Stimulated activated CD8-positive, alpha-beta memory T cell treated with anti-CD3 and anti-CD28 coated beads, Interleukin-15, amount 100 ng/mL, for 4 hours (primary cell): Measurements from ENCODE around the gene INPP4B.

Experiments
- DNase-seq, 2 donors: peaks; one replicate each; pipeline ENCODE4 v3.0.0-alpha.2; 2020; ENCODE audit warnings: low read depth in 2 of 2

The INPP4B gene

DNA sequence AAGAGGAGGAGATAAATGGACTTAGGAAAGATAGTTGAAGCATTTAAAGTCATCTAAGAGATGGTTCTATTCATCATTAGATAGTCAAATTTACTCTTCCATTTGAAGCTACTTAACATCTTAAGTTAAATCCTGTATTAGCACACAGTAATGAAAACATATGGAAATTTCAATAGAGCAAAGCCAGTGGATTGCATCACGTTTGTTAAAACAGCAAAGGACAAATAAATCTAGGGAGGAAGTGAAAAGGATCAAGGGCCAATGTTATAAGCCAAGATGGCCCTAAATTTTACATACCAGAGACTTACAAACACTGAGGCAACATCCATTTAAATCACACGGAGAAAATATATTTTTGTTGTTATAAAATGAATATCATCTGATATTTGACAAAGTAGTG, 602.8 kb downstream of the INPP4B start:
- DNase-seq: no peak

DNA sequence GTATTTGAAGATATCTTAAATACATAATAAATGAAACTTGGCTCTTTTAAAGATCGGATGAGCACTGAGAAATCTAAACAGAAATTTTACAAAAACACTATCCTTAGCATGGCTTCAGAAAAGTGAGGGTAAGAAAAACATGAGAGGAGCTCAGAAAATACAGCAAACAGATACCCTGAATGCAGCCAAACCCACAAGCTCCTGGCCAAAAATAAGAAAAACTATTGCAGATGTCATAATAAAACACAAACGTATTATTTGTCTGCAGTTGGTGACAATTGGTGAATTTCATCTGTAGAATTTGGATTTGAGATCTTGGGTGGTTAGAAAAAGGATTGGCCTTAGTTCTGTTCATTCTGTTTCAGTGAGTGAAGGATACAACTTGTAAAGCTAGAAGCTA, 603.9 kb downstream of the INPP4B start:
- DNase-seq: no peak

DNA sequence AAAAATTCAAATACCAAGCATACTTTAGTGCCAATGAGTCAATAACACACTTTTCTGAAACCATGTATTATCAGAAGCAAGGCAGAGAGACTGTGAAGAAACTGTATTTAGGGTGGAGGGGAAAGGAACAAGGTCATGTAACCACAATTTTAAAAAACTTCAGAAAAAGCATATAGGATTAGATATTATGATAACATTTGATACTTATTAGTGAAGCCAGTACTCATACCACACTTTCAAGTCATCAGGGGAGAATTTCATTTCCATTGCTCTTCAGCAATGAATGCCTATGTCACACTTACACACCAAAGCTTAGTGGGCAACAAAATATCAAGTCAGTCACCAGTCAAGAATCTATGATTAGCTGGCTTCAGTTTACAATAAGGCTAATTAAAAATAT, 607.5 kb downstream of the INPP4B start:
- no peak for DNase-seq

DNA sequence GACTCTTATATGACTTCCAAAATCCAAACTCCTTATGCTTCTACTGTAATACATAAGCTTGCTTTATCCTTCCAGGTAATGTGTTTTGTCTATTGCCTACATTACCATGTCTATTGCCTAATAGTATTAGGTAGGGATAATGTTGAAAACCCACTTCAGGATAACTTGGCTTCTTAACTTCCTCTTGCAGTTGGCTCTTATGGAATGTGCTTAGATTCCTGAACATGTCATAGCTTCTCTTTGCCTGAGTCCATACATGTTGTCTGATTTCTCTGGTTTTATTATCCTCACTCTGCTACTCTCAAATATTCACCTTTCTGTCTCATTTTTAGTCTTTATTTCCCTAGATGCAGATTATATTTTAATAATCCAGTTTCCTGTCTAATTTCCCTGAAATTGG, 609.8 kb downstream of the INPP4B start:
- no peak for DNase-seq

DNA sequence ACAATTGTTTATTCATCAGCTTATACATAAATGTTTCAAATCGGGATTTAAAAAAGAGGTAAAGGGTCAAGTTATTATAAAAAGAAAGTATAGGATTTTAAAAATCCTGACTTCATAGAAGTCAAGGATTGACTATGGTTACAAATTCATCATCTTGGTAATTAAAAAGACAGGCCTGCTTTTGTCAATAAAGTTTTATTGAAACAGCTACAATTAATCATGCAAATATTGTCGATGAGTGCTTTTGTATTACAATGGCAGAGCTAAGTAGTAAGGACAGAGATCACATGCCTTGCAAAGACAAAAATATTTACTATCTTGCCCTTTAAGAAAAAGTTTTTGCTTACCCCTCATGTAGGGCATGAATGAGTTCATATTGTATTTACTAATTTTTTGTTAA, 614.3 kb downstream of the INPP4B start:
- no peak for DNase-seq

DNA sequence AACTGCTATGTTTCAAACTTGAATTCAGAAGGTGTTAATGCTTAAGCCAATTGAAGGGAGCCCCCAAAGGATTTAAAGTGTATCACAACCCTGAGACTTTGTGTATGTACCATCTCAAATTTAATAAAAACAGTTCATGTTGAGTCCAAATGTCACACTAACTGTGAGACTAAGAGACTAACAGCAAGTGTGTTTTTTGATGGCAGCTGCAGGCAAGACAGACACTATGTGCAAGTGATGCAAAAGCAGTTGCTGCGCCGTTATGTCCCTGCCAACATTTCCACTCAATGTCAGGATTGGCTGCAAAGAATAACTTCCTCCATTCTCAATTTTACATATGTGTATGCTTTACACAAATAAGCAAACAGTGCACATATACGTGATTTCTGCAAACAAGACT, 615.1 kb downstream of the INPP4B start:
- DNase-seq: no peak

DNA sequence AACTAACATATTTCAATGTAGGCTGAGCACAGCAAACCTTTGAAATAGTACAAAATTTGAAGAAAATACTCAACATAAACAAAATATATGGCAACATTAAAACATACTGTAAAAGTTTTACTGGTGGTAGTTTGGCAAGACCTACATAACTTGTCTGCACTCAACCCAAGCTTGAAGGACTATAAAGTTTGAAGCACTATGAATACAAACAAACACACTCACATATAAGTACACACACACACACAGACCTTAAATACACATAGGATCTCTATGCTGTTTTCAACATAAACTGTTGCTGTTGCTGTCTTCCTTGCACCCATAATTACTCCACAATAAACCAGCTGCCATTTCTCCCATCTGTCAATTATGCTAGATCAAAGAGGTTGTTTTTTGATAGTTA, 620.1 kb downstream of the INPP4B start:
- no peak for DNase-seq

DNA sequence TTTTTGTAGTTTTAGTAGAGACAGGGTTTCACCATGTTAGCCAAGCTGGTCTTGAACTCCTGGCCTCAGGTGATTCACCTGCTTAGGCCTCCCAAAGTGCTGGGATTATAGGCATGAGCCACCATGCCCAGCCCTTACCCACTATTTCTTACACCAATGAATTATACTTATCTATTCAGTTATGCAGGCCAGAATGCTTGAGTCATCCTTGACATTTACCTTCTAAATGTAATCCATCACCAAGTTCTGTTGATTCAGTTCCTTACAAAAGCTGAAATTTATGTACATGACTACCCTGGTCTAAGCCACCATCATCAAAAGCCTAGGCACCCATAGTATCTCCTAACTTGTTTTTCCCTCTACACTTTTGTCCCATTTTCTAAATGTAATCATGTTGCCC, 624.0 kb downstream of the INPP4B start:
- DNase-seq: no peak

DNA sequence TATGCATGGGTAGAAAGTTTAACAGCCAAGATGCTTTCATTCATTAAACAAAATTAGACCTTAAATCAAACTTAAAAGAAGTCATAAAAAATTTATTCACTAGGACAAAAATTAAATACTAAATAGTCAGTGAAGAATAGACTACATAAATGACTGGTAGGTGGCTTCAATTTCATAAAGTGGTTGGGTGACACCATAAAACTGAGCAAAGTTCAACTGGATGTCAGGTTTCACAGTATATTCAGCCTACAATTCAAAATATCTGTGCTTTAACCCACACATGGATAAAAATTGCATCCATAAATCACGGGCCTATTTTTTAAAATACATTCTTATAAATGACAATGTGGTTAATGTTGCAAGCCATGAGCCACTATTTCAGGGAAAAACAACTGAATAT, 627.4 kb downstream of the INPP4B start:
- no peak for DNase-seq

DNA sequence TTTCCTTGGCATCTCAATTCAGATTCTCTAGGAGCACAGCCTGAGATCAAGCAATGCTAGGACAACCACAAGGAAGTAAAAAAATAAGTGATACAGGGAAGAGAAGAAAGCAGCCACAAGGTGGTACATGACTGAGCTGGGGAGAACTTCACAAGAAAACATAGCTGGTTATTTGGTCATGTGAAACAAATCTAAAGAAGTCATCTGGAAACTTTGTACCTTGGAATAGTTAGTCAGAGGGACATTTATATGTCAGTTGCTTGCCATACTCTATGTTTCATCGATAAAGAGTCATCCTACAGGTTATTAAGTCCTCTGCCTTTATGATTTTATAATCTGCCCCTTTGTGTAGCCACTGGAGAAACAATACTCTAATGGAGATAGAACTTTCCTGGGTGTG, 634.7 kb downstream of the INPP4B start:
- DNase-seq: no peak

DNA sequence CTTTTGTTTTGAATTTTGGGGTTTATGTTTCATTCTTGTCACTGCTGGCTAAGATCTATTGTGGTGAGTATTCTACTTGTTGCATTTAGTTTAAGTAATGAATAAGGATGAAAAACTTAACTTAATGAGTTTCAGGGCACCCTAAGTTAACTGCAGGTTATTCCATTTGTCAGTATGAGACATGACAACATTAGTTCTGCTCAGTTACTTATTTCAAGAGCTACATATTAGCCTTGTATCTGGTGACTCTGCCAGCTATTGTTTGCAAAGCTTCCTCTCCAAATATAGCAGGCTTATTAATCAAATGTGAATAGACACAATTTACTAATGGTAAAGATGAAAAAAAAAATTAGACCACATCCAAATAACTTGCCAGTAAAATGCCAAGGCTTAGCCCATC, 642.6 kb downstream of the INPP4B start:
- no peak for DNase-seq

DNA sequence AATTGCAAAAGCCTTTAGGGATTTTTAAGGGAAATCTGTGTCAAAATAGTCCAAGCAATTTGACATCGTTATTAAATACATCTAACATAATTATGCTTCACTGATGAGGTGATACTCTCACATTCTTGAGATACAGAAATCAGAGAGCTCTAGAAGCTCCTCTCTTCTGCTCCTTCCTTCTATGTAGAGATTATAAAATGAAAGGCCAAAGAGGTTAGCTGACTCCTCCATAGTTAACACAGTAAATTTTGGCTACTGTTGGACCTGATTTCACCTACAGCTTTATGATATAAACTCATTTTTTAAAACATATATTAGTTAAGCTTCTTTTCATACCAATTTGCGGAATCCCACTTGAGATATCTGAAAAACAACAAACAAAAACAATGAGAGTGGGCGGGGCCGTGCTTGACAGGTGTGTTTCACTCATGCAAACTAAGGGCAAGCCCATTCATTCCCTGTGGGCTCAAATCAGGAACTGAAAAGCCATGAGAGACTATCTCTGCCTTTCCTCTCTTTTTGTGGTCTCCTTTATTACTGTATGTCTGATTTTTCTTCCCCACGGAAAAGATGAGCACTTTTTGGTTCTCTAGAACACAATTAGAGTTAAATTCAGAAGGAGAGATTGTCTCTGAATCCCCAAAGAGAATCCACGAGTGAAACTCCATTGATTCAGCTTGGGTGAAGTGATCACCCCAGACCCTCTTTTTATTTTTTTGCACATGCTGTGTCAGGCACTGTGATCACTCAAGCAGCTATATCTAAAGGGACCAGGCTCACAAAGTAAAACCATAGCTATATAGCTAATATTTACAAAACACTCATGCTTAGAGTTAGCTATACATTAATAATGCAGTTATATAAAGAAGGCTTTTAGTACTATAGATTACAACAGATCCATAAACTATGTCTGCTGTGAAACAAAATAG, 643.4 kb downstream of the INPP4B start:
- DNase-seq: no peak

DNA sequence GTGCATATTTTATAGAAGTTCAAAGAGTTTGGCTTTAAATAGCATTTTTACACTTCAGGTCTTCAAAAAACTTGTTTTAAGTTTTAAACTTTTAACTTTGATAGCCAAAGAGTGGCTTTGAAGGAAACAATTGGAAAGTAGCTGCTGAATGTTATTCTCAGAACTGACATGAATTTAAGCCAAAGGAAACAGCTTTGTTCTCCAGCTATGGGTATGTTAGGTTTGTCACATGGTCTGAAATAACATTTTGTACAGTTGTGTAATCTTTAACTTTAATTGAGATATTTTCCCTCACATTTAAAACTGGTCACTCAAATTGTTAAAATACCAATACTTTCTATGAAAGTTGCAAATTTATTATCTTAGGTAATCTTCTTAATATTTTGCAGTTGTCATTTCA, 645.1 kb downstream of the INPP4B start:
- no peak for DNase-seq

DNA sequence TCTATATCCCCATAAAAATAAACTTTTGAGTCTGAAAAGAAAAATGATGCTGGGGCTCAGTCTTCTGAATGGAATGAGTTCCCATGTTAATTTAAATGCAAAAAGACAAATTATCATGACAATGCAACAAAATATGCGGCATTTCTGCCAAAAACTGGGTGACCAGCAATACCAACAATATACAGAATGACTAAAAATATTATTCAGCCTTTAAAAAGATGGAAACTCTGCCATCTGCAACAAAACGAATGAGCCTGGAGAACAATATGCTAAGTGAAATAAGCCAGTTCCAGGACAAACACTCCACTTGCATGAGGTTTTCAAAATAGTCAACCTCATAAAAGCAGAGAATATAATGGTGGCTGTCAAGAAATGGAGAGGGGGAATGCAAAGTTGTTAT, 651.2 kb downstream of the INPP4B start:
- DNase-seq: no peak

DNA sequence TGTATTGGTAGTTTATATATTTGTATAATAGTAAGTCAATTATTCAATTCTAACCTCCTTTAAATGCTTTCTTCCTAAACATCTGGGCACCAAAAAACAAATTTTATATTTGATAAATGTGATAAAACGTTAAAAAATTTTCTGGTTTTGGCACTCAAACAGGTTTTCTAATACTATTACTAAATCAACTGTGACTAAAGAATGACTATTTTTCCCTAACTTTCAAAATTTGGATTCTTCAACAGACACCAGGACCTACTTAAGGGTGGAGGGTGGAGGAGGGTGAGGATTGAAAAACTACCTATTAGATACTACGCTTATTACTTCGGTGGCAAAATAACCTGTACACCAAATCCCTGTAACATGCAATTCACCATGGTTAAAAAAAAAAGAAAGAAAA, 654.2 kb downstream of the INPP4B start:
- DNase-seq: no peak

DNA sequence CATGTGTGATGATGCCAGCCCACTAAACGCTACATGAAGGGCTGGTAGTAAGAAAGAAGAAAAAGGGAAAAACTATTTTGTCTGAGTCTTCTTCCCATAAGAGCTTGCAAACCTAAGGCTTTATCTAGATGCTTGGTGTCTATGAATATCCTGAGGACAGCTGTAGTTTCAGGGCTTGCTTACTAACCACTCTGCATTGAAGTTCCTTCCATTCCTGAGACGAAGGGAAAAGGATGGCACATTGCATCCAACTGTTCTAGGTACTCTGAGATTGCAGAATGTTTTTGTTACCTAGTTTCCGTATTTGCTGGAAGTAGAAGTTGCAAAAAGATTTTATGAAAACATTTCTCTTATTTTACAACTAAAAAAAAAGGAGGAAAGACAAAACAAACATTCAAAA, 665.1 kb downstream of the INPP4B start:
- DNase-seq: no peak

DNA sequence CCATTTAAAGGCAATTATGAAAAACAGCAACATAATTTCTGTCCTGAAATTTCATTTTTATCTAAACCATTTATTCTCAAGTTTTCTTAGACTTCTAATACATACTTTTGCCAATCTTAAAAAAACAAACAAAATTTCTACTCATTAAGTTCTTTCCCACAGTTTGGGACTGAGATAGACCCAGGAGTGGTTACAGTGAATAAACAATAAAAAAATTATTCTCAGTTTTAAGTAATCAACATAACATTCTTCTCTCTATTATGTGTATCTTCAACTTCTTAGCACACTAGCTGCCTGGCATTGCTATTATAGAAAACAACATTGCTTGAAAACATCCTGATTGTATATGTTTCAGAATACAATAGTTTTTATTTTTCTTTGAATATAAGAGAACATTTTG, 676.9 kb downstream of the INPP4B start:
- no peak for DNase-seq

DNA sequence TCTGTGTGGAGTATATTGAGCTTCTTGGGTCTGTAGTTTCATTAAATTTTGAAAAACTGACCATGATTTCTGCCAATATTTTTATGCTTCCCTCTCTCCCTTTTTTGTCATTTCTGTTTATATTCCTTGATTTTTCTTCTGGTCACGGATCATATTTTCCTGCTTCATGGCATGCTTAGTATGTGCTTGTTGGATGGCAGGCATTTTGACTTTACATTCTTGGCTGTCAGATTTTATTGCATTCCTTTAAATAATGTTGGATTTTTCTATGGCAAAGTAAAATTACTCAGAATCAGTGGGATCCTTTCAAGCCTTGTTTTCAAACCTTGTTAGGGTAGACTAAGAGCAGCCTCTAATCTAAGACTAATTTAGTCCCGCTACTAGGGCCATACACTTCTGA, 677.9 kb downstream of the INPP4B start:
- DNase-seq: no peak

DNA sequence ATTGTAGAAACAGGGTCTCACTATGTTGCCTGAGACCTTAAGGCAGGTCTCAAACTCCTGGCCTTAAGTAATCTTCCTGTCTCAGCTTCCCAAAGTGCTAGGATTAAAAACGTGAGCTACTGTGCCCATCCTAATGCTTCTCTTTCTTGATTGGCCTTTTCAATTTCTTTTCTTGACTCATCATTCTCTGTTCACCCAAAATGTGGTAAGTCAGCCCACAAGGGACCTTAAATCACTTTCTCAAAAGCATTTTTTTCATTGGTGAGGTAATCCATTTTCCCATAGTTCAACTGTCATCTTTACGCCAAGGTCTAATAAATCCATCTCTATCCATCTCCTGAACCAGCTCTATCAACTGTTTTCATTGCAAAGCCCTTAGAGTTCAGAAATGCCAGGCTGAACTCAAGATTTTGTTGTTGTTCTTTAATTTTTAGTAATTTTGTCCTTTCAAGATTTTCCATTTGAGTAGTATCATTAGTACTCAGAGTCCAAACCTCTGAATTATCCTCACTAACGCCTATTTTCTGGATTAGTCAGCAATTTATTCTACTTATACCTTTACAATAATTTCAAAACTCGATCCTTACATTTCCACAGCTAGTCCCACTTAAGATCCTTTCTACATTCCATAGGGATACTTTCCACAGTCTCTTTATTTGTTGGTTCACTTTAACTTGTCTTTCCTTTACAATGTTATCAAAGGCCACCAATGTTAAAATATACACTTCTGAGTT, 681.2 kb downstream of the INPP4B start:
- DNase-seq: no peak

DNA sequence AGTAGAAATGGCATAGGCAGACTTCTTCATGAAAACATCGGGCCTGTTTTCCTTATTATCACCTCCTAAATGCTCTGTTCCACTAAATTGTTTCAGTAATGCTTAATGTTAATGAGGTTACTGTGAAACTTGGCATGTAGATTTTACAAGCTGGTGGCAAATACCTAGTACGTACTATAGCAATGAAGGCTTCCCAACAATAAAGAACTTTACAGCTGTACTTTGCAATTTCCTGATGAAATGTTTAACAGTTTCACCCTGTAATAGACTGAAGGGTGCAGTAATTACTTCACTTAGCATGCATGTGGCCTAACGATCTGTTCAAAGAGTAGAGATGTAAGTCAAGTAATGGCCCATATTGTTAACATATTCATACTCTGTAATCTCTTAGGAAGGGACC, 685.0 kb downstream of the INPP4B start:
- DNase-seq: no peak

DNA sequence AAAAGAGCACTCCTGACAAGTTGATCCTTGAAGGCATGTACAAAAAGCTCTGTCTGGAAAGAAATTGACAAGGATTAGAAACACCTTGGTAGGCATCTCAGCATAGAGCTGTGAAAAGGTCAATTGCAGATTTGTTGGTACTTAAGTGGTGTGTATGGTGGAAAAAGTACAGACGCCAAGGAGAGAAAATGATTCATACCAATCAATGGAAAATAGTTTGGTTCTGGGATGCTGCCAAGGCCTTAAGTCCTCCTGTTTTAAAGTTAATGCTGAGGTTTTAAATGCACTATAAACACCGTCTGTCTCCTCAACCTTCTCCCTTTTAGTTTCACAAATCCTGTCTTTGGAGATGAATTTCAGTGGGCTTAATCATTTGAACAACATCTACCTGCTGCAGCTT, 685.6 kb downstream of the INPP4B start:
- no peak for DNase-seq

DNA sequence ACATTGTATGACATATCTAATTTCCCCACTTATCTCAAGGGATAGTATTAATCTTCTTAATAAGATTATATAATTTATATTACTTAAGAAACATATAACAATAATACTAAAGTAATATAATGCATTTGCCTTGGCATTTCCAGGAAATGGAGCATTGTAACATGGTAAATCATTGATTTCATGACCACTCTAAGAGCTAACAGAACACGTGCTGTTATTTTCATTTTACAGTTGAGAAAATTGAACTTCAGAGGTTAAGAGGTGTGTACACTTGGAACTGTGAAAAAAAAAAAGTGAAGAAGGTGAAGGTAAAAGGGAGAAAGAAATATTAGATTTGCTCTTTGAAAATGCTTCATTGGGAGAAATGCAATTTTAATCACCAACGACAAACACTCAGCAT, 687.1 kb downstream of the INPP4B start:
- DNase-seq: no peak

DNA sequence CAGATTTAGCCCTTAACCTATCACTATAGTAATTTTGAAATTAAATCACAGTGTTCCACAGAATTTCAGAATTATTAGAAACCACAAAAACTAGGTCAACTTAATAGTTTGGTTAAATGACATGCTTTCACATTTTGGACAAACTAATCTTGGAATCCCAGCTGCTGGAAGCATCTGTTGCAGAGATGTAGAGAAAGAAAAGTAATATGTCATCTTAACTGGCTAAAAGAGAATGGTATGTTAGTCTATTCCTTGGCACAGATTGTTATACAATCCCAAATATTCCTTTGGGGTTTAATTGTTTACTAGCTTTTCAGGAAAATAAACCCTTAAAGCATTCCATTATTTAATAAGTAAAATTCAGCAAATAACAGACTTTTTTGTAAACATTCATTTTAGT, 689.8 kb downstream of the INPP4B start:
- DNase-seq: no peak
